NB4 (cell line): ENCODE data around the gene FOXF1.

Experiments used
- DNase-seq: peaks from one replicate; pipeline ENCODE4 v3.0.0; 2010; ENCODE audit warnings: low read depth
- H3K4me3 ChIP-seq: one replicate; pipeline ENCODE4 v1.5.1; 2011; ENCODE audit warnings: mild to moderate bottlenecking, low read depth, low read length, moderate library complexity
- MYC ChIP-seq: IDR thresholded peaks from 2 replicates; pipeline ENCODE4 v1.6.1; 2011; ENCODE audit warnings: low read depth, low read length
- POLR2A ChIP-seq: IDR thresholded peaks from 2 replicates; pipeline ENCODE4 v1.6.1; 2011; ENCODE audit warnings: mild to moderate bottlenecking; ENCODE audit not compliant: insufficient read length; ENCODE audit errors: extremely low read depth
- TF ChIP-seq, protein P1 (sequence below): IDR thresholded peaks from one replicate; pipeline ENCODE4 v1.5.1; 2012; ENCODE audit warnings: low read depth, low read length
- TF ChIP-seq, protein P2 (sequence below): IDR thresholded peaks from 2 replicates; pipeline ENCODE4 v1.6.1; 2011; ENCODE audit warnings: low read depth, low read length

Gene FOXF1

DNA sequence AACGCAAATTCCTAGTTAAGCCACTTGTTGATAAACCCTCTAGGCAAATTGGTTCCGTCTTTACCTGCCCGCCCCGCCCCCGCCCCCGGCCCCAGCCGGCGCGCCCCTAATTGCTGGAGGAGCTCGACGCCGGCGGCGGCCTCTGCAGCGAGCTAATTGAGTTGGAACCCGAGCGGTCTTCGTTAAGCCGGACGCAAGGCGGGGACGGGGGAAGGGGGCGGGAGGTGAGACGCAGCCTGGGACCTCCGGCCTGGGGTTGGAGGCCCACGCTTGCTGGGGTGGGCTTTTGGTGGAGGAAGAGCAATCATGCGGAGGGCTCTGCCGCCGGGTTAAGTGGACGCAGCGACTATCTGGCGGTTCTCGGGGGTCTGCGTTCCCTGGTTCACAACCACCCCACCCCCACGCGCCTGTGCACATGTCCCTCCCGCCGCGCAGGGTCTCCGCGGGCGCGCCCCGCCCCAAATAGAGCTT, 12.7 kb upstream of the FOXF1 start:
- H3K4me3 ChIP-seq, result no peak overlapping the region

DNA sequence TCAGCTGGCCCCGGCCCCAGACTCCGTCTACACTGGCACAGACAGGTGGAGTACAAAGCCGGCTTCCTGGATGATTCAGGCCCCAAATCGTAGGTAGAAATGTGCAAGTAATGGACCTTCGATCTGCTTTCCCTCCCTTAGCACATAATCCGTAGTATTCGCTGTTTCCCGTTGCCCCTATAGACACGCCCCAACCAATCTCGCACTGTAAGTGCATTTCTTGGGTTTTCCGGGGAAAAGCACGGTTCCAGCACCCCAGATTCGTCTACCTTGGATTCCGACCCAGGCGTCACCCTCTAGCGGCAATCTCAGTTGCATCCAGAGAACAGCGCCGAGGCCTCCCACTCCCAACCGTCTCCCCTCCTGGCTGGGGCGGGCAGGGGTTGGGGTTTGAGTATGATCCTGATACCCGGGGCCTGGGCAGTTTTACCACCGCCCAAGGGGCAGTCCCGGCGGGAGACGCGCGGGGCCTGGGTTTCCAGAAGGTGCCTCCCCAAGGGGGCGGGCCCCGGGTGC, 12.1 kb upstream of the FOXF1 start:
- DNase-seq, result no peak
- no peak overlapping the region for H3K4me3 ChIP-seq
- TF ChIP-seq, protein P1, sequence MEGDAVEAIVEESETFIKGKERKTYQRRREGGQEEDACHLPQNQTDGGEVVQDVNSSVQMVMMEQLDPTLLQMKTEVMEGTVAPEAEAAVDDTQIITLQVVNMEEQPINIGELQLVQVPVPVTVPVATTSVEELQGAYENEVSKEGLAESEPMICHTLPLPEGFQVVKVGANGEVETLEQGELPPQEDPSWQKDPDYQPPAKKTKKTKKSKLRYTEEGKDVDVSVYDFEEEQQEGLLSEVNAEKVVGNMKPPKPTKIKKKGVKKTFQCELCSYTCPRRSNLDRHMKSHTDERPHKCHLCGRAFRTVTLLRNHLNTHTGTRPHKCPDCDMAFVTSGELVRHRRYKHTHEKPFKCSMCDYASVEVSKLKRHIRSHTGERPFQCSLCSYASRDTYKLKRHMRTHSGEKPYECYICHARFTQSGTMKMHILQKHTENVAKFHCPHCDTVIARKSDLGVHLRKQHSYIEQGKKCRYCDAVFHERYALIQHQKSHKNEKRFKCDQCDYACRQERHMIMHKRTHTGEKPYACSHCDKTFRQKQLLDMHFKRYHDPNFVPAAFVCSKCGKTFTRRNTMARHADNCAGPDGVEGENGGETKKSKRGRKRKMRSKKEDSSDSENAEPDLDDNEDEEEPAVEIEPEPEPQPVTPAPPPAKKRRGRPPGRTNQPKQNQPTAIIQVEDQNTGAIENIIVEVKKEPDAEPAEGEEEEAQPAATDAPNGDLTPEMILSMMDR, result no peak
- TF ChIP-seq POLR2A, result no peak
- TF ChIP-seq, protein P2, sequence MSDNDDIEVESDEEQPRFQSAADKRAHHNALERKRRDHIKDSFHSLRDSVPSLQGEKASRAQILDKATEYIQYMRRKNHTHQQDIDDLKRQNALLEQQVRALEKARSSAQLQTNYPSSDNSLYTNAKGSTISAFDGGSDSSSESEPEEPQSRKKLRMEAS, result no peak
- no peak for TF ChIP-seq MYC

More for the DNA sequence above, 12.7 kb upstream of the FOXF1 start:
- no peak for DNase-seq
- TF ChIP-seq MYC (no peak), POLR2A (no peak)
- TF ChIP-seq, protein P1, result no peak
- TF ChIP-seq, protein P2, result no peak

DNA sequence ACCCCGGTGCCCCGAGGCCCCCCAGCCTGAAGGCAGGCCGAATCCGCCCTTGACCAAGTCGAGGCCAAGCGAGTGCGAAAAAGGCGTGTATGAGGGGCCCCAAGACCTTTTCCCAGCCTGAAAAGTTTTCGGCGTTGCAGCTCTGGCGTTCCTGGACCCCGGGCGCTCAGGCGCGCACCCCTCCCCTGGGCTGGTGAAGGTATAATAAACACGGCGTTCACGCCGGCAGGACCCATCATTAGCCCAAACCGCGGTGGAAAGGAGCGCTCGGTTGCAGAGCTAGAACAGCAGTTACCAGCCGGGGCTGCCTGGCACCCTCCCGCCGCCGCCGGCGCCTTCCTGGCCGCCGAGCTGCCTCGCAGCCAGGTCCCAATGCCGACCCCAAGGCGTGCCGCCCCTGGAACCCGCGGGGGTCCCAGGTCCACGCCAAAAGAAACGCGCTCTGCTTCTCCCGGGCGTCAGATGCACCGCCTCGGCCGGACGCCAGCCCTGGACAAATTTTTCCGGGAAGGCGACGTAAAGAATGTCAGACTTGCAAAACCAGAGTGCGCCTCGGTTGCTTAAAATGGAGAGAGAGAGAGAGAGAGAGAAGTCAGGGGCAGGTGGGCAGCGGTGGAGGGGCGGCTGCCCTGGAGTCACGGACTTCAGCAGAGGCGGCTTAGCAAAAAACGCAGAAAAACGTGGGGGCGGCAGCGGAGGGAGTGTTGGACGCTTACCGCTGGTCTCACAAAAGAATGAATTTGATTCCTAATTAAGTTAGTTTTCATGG, 11.5 kb upstream of the FOXF1 start:
- TF ChIP-seq, protein P1, result no peak
- no peak for TF ChIP-seq POLR2A
- TF ChIP-seq, protein P2, result no peak
- no peak for TF ChIP-seq MYC
- H3K4me3 ChIP-seq, result no peak overlapping the region
- no peak for DNase-seq

DNA sequence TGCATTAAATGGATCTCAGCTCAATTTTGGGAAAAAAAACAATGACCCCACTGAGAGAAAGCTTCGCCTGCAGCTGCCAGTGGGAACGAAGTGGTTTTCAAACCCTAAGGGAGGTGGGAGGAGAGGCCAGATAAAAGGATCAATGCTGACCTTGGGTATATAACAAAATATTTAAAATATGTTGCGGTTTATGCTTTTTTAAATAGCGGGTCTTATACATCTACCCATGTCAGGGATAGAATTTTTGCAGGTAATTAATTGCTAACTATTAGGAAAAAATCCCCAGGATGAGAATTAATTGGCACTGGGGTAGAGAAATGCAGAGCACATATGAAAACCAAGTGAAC, 10.9 kb upstream of the FOXF1 start:
- DNase-seq, result no peak
- TF ChIP-seq, protein P1, result no peak
- TF ChIP-seq POLR2A (no peak), MYC (no peak)
- TF ChIP-seq, protein P2, result no peak
- no peak overlapping the region for H3K4me3 ChIP-seq

DNA sequence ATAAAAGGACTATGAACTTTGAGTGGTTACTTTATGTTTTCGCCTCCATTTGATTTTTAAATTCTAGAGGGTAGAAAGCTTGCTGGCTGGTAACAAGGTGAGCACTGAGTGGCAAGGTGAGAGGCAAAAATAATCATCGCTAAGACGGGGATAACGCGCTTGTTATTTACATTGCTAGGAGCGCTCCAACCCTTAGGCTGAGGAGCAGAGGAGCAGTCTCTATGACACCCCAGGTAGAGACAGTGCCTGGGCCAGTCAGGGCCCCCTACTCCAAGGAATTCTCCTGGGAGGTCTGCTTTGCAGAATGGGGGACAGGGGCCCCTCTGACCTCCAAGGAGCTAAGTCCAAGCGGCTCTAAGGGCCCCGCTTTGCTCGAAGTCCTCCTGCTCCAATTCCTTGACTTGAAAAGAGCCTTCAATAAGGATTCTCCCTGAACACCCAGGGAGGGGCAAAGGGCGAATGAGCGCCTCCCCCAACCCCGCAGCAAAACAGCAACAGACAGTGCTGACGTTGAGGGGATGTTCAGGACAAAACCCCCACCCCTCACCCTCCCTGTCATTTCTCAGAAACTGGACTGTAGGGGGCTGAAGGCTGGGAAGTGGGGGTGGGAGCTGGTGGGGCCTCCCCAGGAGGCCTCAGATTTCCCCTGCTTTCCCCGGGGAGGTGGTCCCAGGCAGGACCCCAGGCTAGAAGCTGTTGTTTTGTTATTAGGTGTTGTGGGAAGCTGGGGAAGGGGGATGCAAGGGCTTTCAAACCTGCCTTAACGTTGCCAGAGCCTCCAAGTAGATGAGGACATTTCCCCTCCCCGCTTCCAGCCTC, 10.2 kb upstream of the FOXF1 start:
- TF ChIP-seq POLR2A (no peak), MYC (no peak)
- TF ChIP-seq, protein P1, result no peak
- TF ChIP-seq, protein P2, result no peak
- DNase-seq, result no peak
- H3K4me3 ChIP-seq, result no peak overlapping the region
